ENCODE measurements around the gene FANCI.

Gene FANCI

DNA sequence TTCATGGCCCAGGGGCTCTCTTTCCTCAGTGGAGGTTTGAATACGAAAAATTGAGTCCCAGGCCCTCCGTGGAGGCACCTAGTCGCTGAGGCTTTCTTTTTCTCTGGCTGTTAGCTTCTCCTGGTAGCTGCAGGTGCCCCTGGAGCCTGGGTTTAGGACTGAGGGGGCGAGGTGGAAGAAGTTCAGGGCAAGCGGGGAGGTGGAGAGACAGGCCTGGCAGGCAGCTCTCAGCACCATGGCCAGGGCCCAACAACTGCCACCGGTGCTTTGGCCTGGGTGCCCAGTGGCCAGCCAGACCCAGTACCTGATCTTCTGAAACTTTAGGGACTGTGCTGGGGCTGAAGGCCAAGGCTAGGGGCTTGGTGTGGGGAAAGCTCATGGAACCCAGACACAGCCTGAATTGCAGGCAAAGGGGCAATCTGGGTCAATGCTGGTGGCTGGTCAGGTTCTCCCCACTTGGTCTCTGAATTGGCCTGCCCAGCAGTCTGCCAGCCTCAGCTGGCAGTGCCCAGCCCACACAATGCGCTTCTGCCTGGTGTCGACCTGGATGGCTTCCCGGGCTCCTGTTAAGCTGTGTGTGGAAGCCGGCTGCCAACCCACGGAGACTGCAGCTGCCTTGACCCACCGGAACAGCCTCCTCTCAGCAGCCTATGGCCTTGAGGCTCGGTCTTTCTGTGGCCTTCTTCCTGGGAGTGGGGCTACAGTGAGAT lies 121.1 kb downstream of the FANCI start:
- Histone ChIP-seq H3K4me3 (replicated peaks; ENCODE audit: low read depth, low read length) (no peak overlapping the region), H3K27me3 (replicated peaks; ENCODE audit: control insufficient read depth, insufficient read depth, low read length) (peaks cover 13% of the 10 kb centered on the region), H3K36me3 (ENCODE audit: control insufficient read depth, insufficient read depth, low read length) (no peaks in the 10 kb centered on the region)
- no peak for DNase-seq (ENCODE audit: extremely low read depth, insufficient read length)
- TF ChIP-seq, protein P1, sequence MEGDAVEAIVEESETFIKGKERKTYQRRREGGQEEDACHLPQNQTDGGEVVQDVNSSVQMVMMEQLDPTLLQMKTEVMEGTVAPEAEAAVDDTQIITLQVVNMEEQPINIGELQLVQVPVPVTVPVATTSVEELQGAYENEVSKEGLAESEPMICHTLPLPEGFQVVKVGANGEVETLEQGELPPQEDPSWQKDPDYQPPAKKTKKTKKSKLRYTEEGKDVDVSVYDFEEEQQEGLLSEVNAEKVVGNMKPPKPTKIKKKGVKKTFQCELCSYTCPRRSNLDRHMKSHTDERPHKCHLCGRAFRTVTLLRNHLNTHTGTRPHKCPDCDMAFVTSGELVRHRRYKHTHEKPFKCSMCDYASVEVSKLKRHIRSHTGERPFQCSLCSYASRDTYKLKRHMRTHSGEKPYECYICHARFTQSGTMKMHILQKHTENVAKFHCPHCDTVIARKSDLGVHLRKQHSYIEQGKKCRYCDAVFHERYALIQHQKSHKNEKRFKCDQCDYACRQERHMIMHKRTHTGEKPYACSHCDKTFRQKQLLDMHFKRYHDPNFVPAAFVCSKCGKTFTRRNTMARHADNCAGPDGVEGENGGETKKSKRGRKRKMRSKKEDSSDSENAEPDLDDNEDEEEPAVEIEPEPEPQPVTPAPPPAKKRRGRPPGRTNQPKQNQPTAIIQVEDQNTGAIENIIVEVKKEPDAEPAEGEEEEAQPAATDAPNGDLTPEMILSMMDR (IDR thresholded peaks at IDR 0.05; ENCODE audit: insufficient read depth, low read length, poor library complexity, severe bottlenecking) = no peak

DNA sequence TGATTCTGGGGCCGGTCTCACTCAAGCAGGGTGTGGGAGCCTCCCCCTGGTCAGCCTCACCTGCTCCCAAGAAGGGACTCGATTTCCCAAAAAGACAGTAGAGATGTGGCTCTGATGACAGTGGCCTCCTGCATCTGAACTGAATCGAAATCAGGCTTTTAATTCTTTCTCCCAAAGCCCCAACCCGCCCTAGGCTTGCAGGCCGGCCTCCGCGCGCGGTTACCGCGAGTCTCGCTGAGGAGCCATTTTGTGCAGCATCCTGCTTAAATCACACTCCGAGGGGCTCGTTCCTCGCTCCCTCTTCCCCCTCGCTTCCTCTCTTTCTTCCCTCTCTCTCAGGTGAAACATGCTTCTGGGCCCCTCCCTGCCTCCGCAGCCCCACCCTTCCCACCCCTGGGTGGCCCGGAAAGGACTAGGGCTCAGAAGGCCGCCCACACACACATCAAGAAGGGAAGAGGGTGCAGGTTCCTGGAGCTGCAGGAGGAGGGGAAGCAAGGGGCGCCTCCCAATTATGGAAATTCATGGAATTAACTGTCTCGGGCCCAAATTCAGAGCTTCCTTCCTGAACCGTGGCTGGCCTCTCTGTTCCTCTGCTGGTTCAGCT lies 121.8 kb downstream of the FANCI start:
- Histone ChIP-seq H3K4me3 (replicated peaks; ENCODE audit: low read depth, low read length) (no peak overlapping the region), H3K27me3 (replicated peaks; ENCODE audit: control insufficient read depth, insufficient read depth, low read length) (peaks cover 16% of the 10 kb centered on the region), H3K36me3 (ENCODE audit: control insufficient read depth, insufficient read depth, low read length) (no peaks in the 10 kb centered on the region)
- TF ChIP-seq, protein P1 (IDR thresholded peaks at IDR 0.05; ENCODE audit: insufficient read depth, low read length, poor library complexity, severe bottlenecking) = no peak
- DNase-seq (ENCODE audit: extremely low read depth, insufficient read length) = no peak
